Spleen (tissue), 11 donors: ENCODE measurements around the gene PCGF5. TPM values are rescaled to one million over a fixed set of nuclear protein-coding genes. Genes with fewer than 3 reads are reported as not detected.

Experiments
- DNase-seq: peaks from one replicate; pipeline ENCODE4 v3.0.0-alpha.2; 2020
- H3K27ac ChIP-seq, 8 donors: fragments of 200-600 bp; sonication (generic) in 7 of 8; 1 replicate in 4 of 8; 2 replicates in 4 of 8; pipeline versions ENCODE4 v1.5.0 to v1.8.0; 2016 to 2021; ENCODE audit warnings: inconsistent platforms in 4 of 8, mild to moderate bottlenecking in 4 of 8, moderate library complexity in 1 of 8
- H3K27me3 ChIP-seq, 7 donors: fragments of 200-600 bp; sonication (generic) in 6 of 7; replicated peaks in 1 of 7; 1 replicate in 4 of 7; 2 replicates in 3 of 7; pipeline versions ENCODE4 v1.5.0 to v1.8.0; 2016 to 2021; ENCODE audit warnings: inconsistent platforms in 3 of 7, mild to moderate bottlenecking in 1 of 7
- H3K36me3 ChIP-seq, 6 donors: fragments of 200-600 bp; sonication (generic) in 5 of 6; 1 replicate in 4 of 6; 2 replicates in 2 of 6; pipeline versions ENCODE4 v1.5.0 to v1.8.0; 2016 to 2021; ENCODE audit warnings: inconsistent platforms in 2 of 6
- H3K4me1 ChIP-seq, 6 donors: fragments of 200-600 bp; sonication (generic) in 5 of 6; 1 replicate in 3 of 6; 2 replicates in 3 of 6; pipeline versions ENCODE4 v1.5.0 to v1.8.0; 2016 to 2021; ENCODE audit warnings: inconsistent platforms in 3 of 6
- H3K4me3 ChIP-seq, 8 donors: fragments of 200-600 bp; sonication (generic) in 7 of 8; 1 replicate in 4 of 8; 2 replicates in 4 of 8; pipeline versions ENCODE4 v1.5.0 to v1.8.0; 2016 to 2021; ENCODE audit warnings: inconsistent platforms in 4 of 8, mild to moderate bottlenecking in 4 of 8, moderate library complexity in 2 of 8
- H3K9me3 ChIP-seq, 8 donors: fragments of 200-600 bp; sonication (generic) in 7 of 8; 1 replicate in 4 of 8; 2 replicates in 4 of 8; pipeline versions ENCODE4 v1.5.0 to v1.8.0; 2016 to 2021; ENCODE audit warnings: inconsistent platforms in 4 of 8
- CTCF ChIP-seq, 11 experiments: fragments of 200-600 bp in 7 of 11; fragments of 450-650 bp in 4 of 11; sonication (generic) in 4 of 11; IDR thresholded peaks in 8 of 11; conservative IDR thresholded peaks in 3 of 11; 1 replicate in 7 of 11; 2 replicates in 4 of 11; pipeline versions ENCODE4 v1.4.0 to v1.8.0; 2016 to 2021; ENCODE audit warnings: antibody characterized with exemption in 11 of 11, inconsistent platforms in 4 of 11, mild to moderate bottlenecking in 1 of 11
- POLR2A ChIP-seq, 3 donors: fragments of 450-650 bp; IDR thresholded peaks; one replicate each; pipeline ENCODE4 v1.5.1; 2017; ENCODE audit warnings: antibody characterized with exemption in 3 of 3, mild to moderate bottlenecking in 1 of 3
- POLR2AphosphoS5 ChIP-seq, 3 donors: sonication (generic); formaldehyde crosslinking; IDR thresholded peaks; one replicate each; pipeline ENCODE4 v1.5.1; 2017; ENCODE audit warnings: antibody characterized with exemption in 3 of 3
- WGBS, 5 donors: extraction: QIAGEN DNeasy Blood & Tissue Kit in 3 of 5; methylation state at CpG; one replicate each; pipeline versions ENCODE4 v1.1.5 to v1.1.7; 2013 to 2018; 5-methylcytosine and 5-hydroxymethylcytosine counted together
- intact Hi-C: fragments of 100-400 bp; cut with DNase I; formaldehyde crosslinking; loops from one replicate; pipeline ENCODE4 v1.15.0; 2023; ENCODE audit warnings: low total_unique reads
- polyA plus RNA-seq, 3 donors: library from polyadenylated mRNA; stranded (reverse); fragments of 200-250 nt; gene quantifications; one replicate each; pipeline ENCODE4 v1.2.1, GENCODE V29; 2013
- total RNA-seq, 7 donors: library from RNA; depleted of rRNA in 3 of 7; stranded (reverse); fragments of >200 nt in 3 of 7; fragmentation: NEBNext Ultra II Directional in 4 of 7; extraction: Animal tissue kit (Norgen Biotek cat#: 25700) in 4 of 7; gene quantifications; one replicate each; pipeline versions ENCODE4 v1.1.0 to v1.2.1, GENCODE V29; 2016 to 2021
- donor health status: healthy with polysubstance abuse.
- donor health status: DM: no; HTN: no; CAD: no; lungs with moderate emphysema.
- donor health status: DM: no; HTN: no; CAD: no.
- donor health status: Bipolar disorder and iron deficiency.
- donor health status: healthy.
- donor health status: DM: no; HTN: no; CAD: no.
- donor health status: DM: yes; HTN: yes; CAD: no.

PCGF5 gene
- total and polyA plus RNA-seq, 10 donors: 20.4 to 68.5 (median 50.8) TPM

- intact Hi-C loops: no loop called here
- Histone ChIP-seq H3K9me3 (no peaks in the 10 kb centered on the region), H3K36me3 (no peaks in the 10 kb centered on the region), H3K27ac (no peak overlapping the region), H3K27me3 (no peaks in the 10 kb centered on the region), H3K4me3 (no peak overlapping the region), H3K4me1 (peaks cover 31 to 79% (median 52%) of the 10 kb centered on the region in 6 donors)
- TF ChIP-seq POLR2A (IDR thresholded peaks at IDR 0.05): no peak
- no peak for TF ChIP-seq CTCF (IDR thresholded peaks at IDR 0.05 in 8 of 11, conservative IDR thresholded peaks at IDR 0.05 in 3 of 11)
- TF ChIP-seq POLR2AphosphoS5 (IDR thresholded peaks at IDR 0.05): no peak
- DNase-seq: no peak
- 49 to 62% (median 59%) methylated on average over 3 of the region's 3 CpGs for WGBS, 5 donors
Measured at GRCh38 chr10:91206837-91207474, 13.5 kb upstream of the PCGF5 start.

DNA sequence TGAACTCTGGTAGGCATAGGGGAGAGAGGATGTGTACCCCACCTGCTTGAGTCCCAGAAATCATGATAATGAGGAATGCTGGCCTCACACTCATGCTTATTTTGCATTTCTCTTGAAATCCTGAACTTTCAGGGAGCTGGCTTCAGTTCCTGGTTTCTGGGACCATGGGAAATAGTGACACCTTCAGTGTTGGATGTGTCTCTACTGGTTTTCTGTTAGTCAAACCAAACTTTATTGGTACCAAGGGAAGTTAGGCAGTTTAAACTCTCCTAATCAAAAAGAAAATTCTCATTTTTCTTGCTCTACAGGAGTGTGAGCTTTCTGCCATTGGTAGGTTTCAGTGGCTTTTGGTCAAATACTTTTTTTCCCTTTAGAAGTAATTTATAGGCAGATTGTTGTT, 11.8 kb upstream of the PCGF5 start:
- no peak overlapping the region for H3K27ac ChIP-seq
- no peak for DNase-seq
- TF ChIP-seq CTCF (IDR thresholded peaks at IDR 0.05 in 8 of 11, conservative IDR thresholded peaks at IDR 0.05 in 3 of 11): no peak
- TF ChIP-seq POLR2AphosphoS5 (IDR thresholded peaks at IDR 0.05): no peak
- no peak for TF ChIP-seq POLR2A (IDR thresholded peaks at IDR 0.05)
- intact Hi-C loops: no loop called here
- H3K4me1 ChIP-seq: peaks cover 23 to 70% (median 40%) of the 10 kb centered on the region in 6 donors
- no peaks in the 10 kb centered on the region for H3K9me3 ChIP-seq
- H3K4me3 ChIP-seq: no peak overlapping the region
- no peaks in the 10 kb centered on the region for H3K27me3 ChIP-seq
- H3K36me3 ChIP-seq: no peaks in the 10 kb centered on the region

DNA sequence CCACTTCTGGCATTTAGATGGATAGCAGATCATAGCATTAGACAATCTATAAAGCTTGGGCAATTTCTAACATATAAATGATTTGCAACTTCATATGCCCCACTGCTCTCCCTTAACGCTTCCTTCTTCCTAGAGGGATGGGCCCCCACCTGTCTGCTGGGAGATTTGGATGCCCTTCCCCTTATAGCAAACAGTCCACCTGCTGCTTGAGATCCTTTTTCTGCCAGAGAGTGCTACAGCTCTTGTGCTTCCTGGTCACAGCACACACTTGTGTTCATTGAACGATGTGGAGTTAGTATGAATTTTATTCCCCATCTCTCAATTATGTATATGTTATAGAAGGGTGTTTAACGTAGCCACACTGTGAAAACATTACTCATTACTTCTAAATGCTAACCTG, 10.4 kb upstream of the PCGF5 start:
- peaks cover 20 to 68% (median 41%) of the 10 kb centered on the region in 6 donors for H3K4me1 ChIP-seq
- no peaks in the 10 kb centered on the region for H3K27me3 ChIP-seq
- TF ChIP-seq POLR2AphosphoS5 (IDR thresholded peaks at IDR 0.05): no peak
- no peak for TF ChIP-seq CTCF (IDR thresholded peaks at IDR 0.05 in 8 of 11, conservative IDR thresholded peaks at IDR 0.05 in 3 of 11)
- no peak for TF ChIP-seq POLR2A (IDR thresholded peaks at IDR 0.05)
- no peaks in the 10 kb centered on the region for H3K9me3 ChIP-seq
- peak overlapping the region in 1 of 8 donors; percentile 15 for H3K27ac ChIP-seq
- WGBS, 5 donors: 70 to 84% (median 81%) methylated on average over 3 of the region's 3 CpGs
- H3K4me3 ChIP-seq: no peak overlapping the region
- H3K36me3 ChIP-seq: no peaks in the 10 kb centered on the region
- DNase-seq: no peak
- intact Hi-C loops: no loop called here

- H3K9me3 ChIP-seq: no peaks in the 10 kb centered on the region
- no peaks in the 10 kb centered on the region for H3K36me3 ChIP-seq
- intact Hi-C loops: no loop called here
- no peak overlapping the region for H3K4me3 ChIP-seq
- peak; percentile 81 for DNase-seq
- peaks cover 20 to 68% (median 43%) of the 10 kb centered on the region in 6 donors for H3K4me1 ChIP-seq
- TF ChIP-seq POLR2AphosphoS5 (IDR thresholded peaks at IDR 0.05): peak in 1 of 3 donors; percentile 39
- no peak for TF ChIP-seq POLR2A (IDR thresholded peaks at IDR 0.05)
- peak overlapping the region in 1 of 8 donors; percentile 15 for H3K27ac ChIP-seq
- H3K27me3 ChIP-seq: no peaks in the 10 kb centered on the region
Measured at GRCh38 chr10:91210435-91210834, 10.0 kb upstream of the PCGF5 start.
